ENCODE measurements around the gene GNG3.

DNA sequence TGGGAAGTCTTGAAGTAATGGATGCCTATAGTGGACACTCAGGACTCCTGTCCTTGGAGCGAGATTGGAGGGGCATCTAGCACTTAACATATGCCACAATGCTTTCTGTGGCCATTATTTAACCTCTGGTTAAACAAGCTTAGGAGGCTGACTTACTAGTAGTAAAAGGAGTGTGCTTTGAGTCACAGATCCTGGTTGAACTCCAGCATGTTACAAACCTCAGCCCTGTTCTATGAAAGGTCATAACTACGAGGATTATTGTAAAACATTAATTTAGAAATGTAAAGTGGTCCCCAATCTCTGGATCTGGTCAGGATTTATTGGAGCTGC is 34.3 kb upstream of the GNG3 start:
- TF ChIP-seq POLR2A (IDR thresholded peaks at IDR 0.05) = no peak
- TF ChIP-seq, protein P1, sequence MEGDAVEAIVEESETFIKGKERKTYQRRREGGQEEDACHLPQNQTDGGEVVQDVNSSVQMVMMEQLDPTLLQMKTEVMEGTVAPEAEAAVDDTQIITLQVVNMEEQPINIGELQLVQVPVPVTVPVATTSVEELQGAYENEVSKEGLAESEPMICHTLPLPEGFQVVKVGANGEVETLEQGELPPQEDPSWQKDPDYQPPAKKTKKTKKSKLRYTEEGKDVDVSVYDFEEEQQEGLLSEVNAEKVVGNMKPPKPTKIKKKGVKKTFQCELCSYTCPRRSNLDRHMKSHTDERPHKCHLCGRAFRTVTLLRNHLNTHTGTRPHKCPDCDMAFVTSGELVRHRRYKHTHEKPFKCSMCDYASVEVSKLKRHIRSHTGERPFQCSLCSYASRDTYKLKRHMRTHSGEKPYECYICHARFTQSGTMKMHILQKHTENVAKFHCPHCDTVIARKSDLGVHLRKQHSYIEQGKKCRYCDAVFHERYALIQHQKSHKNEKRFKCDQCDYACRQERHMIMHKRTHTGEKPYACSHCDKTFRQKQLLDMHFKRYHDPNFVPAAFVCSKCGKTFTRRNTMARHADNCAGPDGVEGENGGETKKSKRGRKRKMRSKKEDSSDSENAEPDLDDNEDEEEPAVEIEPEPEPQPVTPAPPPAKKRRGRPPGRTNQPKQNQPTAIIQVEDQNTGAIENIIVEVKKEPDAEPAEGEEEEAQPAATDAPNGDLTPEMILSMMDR (IDR thresholded peaks at IDR 0.05) = no peak
- no peak for TF ChIP-seq POLR2AphosphoS5 (IDR thresholded peaks at IDR 0.05)

Data from suprapubic skin (tissue), 4 donors.